Effector memory CD4-positive, alpha-beta T cell (primary cell): ENCODE measurements around the gene PLXNA2.

Experiments
- DNase-seq, 3 donors: peaks; one replicate each; pipeline ENCODE4 v3.0.0-alpha.2; 2020
- H3K27ac ChIP-seq: 2 replicates; pipeline ENCODE4 v1.7.0; 2013; ENCODE audit warnings: mild to moderate bottlenecking, low read length, moderate library complexity; ENCODE audit not compliant: insufficient read depth, poor library complexity, severe bottlenecking
- H3K27me3 ChIP-seq: replicated peaks from 2 replicates; pipeline ENCODE4 v1.7.0; 2013; ENCODE audit warnings: mild to moderate bottlenecking, low read length; ENCODE audit not compliant: insufficient read depth, control insufficient read depth, poor library complexity, severe bottlenecking
- H3K36me3 ChIP-seq: 2 replicates; pipeline ENCODE4 v1.7.0; 2013; ENCODE audit warnings: mild to moderate bottlenecking, low read length, moderate library complexity; ENCODE audit not compliant: control insufficient read depth, insufficient read depth
- H3K4me1 ChIP-seq: 2 replicates; pipeline ENCODE4 v1.7.0; 2013; ENCODE audit warnings: low read length, mild to moderate bottlenecking; ENCODE audit not compliant: control insufficient read depth, insufficient read depth, poor library complexity, severe bottlenecking
- H3K4me3 ChIP-seq: 2 replicates; pipeline ENCODE4 v1.7.0; 2013; ENCODE audit warnings: low read length, low read depth, mild to moderate bottlenecking; ENCODE audit not compliant: insufficient read depth, poor library complexity, severe bottlenecking
- H3K9me3 ChIP-seq: 2 replicates; pipeline ENCODE4 v1.7.0; 2013; ENCODE audit warnings: mild to moderate bottlenecking, low read length, moderate library complexity; ENCODE audit not compliant: control insufficient read depth

Gene PLXNA2

GRCh38 chr1:208225954-208226937 is 17.9 kb downstream of the PLXNA2 start:
- no peaks in the 10 kb centered on the region for H3K27me3 ChIP-seq
- no peak for DNase-seq
- H3K4me1 ChIP-seq: no peaks in the 10 kb centered on the region
- H3K4me3 ChIP-seq: no peak overlapping the region
- H3K9me3 ChIP-seq: no peaks in the 10 kb centered on the region
- no peaks in the 10 kb centered on the region for H3K36me3 ChIP-seq
- H3K27ac ChIP-seq: no peak overlapping the region

DNA sequence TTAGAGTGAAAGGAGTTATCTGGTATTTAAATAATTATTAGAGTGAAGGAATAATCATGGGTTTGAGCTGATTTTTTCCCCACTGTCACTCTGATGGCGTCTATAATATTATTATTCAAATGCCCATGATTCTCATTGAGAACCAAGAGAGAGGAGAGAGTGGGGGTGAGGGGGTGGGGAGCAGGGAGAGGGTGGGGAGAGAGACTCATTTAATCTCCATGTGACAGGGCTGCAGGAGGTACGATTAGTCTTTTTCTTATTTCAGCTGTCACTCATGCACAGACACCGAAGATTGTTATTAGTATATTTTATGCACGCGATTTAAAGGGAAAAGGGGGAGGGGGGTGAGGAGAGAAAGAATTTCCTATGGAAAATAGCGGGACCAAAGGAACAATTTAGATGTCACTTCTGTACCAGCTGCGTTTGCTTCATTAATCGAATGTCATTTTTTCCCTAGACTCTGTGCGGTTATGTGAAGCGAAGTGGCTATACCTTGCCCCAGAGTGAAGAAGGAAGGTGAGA is 19.9 kb downstream of the PLXNA2 start:
- H3K27me3 ChIP-seq: no peaks in the 10 kb centered on the region
- H3K4me3 ChIP-seq: no peak overlapping the region
- no peak for DNase-seq
- no peaks in the 10 kb centered on the region for H3K9me3 ChIP-seq
- no peaks in the 10 kb centered on the region for H3K4me1 ChIP-seq
- H3K27ac ChIP-seq: no peak overlapping the region
- no peaks in the 10 kb centered on the region for H3K36me3 ChIP-seq

- Histone ChIP-seq H3K27me3 (no peaks in the 10 kb centered on the region), H3K4me3 (no peak overlapping the region), H3K9me3 (no peaks in the 10 kb centered on the region), H3K4me1 (no peaks in the 10 kb centered on the region), H3K36me3 (no peaks in the 10 kb centered on the region), H3K27ac (no peak overlapping the region)
- no peak for DNase-seq
Observed at GRCh38 chr1:208223136-208223535, 21.0 kb downstream of the PLXNA2 start.

GRCh38 chr1:208222376-208223126 is 21.6 kb downstream of the PLXNA2 start:
- H3K27ac ChIP-seq: no peak overlapping the region
- DNase-seq: no peak
- no peaks in the 10 kb centered on the region for H3K4me1 ChIP-seq
- no peaks in the 10 kb centered on the region for H3K9me3 ChIP-seq
- H3K27me3 ChIP-seq: no peaks in the 10 kb centered on the region
- H3K36me3 ChIP-seq: no peaks in the 10 kb centered on the region
- no peak overlapping the region for H3K4me3 ChIP-seq

GRCh38 chr1:208221291-208221622 is 22.9 kb downstream of the PLXNA2 start:
- H3K4me3 ChIP-seq: no peak overlapping the region
- no peaks in the 10 kb centered on the region for H3K4me1 ChIP-seq
- DNase-seq: no peak

DNA sequence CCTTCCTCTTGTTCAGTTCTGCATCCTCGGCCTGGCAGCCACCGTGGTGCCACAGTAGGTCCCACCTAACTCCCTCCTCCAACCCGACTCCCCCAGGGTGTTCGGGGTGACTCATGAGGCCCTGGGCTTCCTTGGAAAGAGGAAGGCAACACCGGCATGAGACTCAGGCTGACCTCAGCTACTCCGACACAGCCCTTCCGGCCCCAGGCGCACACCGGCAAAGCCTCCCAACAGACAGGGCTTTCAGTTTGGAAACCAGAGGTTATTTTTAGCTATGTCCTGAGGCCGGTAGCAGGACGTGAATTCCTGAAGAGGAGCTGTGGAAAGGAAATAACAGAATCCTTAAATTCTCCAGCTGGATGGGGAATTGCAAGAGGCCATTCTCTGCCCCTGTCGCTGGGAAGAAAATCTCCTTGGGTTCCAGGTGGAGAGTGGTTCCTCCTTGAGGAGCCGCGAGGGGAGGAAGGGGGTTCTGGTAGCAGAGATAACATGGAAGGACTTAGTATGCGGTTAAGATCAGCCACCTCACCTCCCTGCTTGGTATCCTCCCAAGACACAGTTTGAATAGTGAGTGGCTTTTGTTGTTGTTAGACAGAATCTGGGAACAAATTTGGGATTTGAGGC is 24.4 kb downstream of the PLXNA2 start:
- Histone ChIP-seq H3K36me3 (no peaks in the 10 kb centered on the region), H3K9me3 (no peaks in the 10 kb centered on the region), H3K4me3 (no peak overlapping the region), H3K4me1 (no peaks in the 10 kb centered on the region), H3K27me3 (no peaks in the 10 kb centered on the region), H3K27ac (no peak overlapping the region)
- no peak for DNase-seq

More at GRCh38 chr1:208221291-208221622, 22.9 kb downstream of the PLXNA2 start:
- Histone ChIP-seq H3K36me3 (no peaks in the 10 kb centered on the region), H3K27me3 (no peaks in the 10 kb centered on the region), H3K9me3 (no peaks in the 10 kb centered on the region), H3K27ac (no peak overlapping the region)

DNA sequence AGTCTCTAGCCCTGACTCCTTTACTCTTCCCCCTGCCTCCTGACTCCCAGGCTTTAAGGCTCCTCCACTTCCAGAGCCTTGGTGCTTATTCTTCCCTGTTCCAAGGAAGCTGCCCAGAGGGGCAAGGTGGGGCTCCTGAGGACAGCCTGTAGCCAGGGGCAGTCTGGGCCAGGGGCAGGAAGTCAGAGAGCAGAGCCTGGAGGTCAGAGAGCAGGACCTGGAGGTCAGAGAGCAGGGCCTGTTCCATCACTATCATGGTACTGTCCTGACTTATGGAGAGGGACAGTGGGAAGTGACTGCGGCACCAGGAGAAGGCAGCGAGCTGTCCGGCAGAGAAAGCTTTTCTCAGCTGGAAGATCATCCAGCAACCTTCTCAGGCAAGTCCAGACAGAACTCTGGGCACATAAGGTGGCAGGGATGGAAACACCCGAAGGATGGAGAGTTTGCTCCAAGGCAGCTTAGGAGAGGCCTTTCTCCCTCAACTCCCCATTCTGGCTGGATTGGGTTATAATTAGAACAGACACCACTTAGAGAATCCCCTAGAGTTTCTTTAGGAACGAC is 25.0 kb downstream of the PLXNA2 start:
- no peak for DNase-seq
- Histone ChIP-seq H3K27me3 (no peaks in the 10 kb centered on the region), H3K9me3 (no peaks in the 10 kb centered on the region), H3K4me1 (no peaks in the 10 kb centered on the region), H3K27ac (no peak overlapping the region), H3K4me3 (no peak overlapping the region), H3K36me3 (no peaks in the 10 kb centered on the region)

DNA sequence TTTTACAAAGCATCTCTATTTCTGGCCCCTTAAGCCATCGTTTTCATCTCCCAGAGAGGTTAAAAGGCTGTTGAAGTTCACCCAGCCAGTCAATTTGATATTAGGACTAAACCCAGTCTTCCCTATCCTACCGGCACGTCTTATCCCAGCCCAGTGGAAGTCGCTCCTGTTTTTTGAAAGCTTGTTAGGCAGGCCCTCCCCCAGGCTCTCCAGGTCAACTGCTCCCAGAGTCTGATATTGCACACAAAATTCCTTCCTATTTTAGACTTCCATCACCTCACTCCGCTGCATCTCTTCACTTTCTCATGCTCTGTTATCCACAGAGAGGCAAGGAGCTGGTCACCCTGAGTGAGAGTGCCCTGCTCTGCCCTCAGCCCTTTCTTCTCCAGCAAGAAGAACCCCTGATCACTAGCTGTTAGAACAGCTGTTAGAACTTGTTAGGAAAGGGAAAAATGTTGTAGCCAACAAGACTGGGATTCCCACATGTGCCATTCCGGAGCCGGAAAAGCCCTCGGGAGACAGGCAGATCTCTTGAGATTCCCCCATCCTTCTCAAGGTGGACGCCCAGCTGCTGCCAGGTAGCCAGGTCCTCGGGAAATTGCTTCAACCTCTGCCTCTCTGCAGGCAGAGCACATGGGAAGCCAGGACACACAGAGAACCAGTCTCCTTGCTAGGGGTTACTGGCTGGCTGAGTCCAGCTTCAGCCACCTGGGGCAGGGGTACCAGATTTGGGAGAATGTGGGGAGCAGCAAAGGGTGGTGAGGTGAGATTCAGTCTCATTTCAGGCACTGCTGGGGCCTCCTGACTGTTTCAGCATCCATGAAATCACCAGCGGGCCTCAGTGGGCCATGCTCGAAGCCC is 25.7 kb downstream of the PLXNA2 start:
- no peak for DNase-seq
- no peaks in the 10 kb centered on the region for H3K4me1 ChIP-seq
- H3K36me3 ChIP-seq: no peaks in the 10 kb centered on the region
- H3K4me3 ChIP-seq: no peak overlapping the region
- no peaks in the 10 kb centered on the region for H3K9me3 ChIP-seq
- no peak overlapping the region for H3K27ac ChIP-seq
- H3K27me3 ChIP-seq: no peaks in the 10 kb centered on the region

DNA sequence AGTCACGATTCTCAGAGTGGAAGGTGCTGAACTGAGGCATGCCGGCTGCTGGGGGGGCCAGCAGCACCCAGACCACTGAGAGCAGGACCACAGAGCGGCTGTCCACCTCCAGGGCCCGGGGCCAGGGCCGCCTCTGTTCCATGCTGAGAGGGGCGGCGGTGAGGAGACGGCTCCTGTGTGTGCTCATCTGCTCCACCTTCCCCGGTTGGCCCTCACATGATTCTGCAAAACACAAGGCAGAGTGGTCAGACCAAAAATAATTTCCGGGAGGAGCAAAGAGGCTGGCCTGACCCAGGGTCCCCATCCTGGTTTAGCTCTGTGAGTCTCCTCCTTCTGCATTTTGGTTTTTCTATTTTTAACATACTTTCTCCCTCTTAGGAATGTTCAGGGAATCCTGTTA is 26.4 kb downstream of the PLXNA2 start:
- Histone ChIP-seq H3K27me3 (no peaks in the 10 kb centered on the region), H3K4me3 (no peak overlapping the region), H3K4me1 (no peaks in the 10 kb centered on the region), H3K36me3 (no peaks in the 10 kb centered on the region), H3K27ac (no peak overlapping the region), H3K9me3 (no peaks in the 10 kb centered on the region)
- DNase-seq: no peak
